Upper lobe of left lung (tissue), 4 donors: ENCODE measurements around the gene MRC2.

Experiments used
- EP300 ChIP-seq, 4 donors: sonication (generic); formaldehyde crosslinking; IDR thresholded peaks; one replicate each; pipeline ENCODE4 v1.5.1; 2017; ENCODE audit warnings: antibody characterized with exemption in 4 of 4, control low read depth in 2 of 4
- TF ChIP-seq, protein P1 (sequence below), 6 experiments: fragments of 450-650 bp in 4 of 6; fragments of 200-600 bp in 2 of 6; sonication (generic) in 2 of 6; IDR thresholded peaks; one replicate each; pipeline ENCODE4 v1.5.1; 2016 to 2019; ENCODE audit warnings: antibody characterized with exemption in 6 of 6

DNA sequence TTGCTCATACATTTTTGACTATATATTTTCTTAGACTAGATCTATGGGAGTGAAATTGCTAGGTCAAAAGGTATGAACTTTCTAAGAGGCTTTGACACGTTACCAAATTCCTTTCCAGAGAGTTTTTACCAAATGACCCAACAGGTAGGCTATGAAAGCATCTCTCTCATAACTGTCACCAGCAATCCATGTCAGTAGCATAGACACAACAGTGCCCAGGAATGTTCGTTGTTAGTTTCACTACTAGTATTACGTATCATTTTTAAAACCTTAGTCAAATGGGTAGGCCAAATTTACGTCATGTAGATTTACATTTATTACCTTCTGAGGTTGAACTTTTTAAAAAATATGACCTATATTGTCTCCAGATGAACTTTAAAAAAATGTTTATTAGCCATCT lies 113.8 kb downstream of the MRC2 start:
- TF ChIP-seq, protein P1, sequence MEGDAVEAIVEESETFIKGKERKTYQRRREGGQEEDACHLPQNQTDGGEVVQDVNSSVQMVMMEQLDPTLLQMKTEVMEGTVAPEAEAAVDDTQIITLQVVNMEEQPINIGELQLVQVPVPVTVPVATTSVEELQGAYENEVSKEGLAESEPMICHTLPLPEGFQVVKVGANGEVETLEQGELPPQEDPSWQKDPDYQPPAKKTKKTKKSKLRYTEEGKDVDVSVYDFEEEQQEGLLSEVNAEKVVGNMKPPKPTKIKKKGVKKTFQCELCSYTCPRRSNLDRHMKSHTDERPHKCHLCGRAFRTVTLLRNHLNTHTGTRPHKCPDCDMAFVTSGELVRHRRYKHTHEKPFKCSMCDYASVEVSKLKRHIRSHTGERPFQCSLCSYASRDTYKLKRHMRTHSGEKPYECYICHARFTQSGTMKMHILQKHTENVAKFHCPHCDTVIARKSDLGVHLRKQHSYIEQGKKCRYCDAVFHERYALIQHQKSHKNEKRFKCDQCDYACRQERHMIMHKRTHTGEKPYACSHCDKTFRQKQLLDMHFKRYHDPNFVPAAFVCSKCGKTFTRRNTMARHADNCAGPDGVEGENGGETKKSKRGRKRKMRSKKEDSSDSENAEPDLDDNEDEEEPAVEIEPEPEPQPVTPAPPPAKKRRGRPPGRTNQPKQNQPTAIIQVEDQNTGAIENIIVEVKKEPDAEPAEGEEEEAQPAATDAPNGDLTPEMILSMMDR (IDR thresholded peaks at IDR 0.05), result no peak
- TF ChIP-seq EP300 (IDR thresholded peaks at IDR 0.05), result no peak
